ENCODE measurements around the gene PRKG1. TPM values are rescaled to one million over a fixed set of nuclear protein-coding genes. Genes with fewer than 3 reads are reported as not detected.

PRKG1 gene
- total and polyA plus RNA-seq, 2 of the 8 experiments (the other 6 are each of a cell fraction or from before 2014, with no cell fraction given) = 4.2 to 15.2 TPM

GRCh38 chr10:51950371-51950995, 876.2 kb downstream of the PRKG1 start:
- Histone ChIP-seq H3K27me3 (replicated peaks in 1 of 4; ENCODE audit: control insufficient read depth in 3 of 4, extremely low read depth in 1 of 4, insufficient read depth in 3 of 4, low read length in 3 of 4) (no peaks in the 10 kb centered on the region), H3K36me3 (ENCODE audit: control insufficient read depth in 2 of 4, insufficient read depth in 4 of 4, low read length in 3 of 4) (no peaks in the 10 kb centered on the region), H4K20me1 (replicated peaks in 1 of 2; ENCODE audit: control insufficient read depth in 1 of 2, insufficient read depth in 2 of 2, low read length in 2 of 2) (no peaks in the 10 kb centered on the region), H3K4me2 (ENCODE audit: insufficient read depth in 1 of 2, low read depth in 2 of 2, low read length in 2 of 2) (no peak overlapping the region), H3K4me1 (replicated peaks in 1 of 4; ENCODE audit: control insufficient read depth in 3 of 4, insufficient read depth in 4 of 4, low read length in 3 of 4) (peaks cover 0 to 4% (median 3%) of the 10 kb centered on the region in 4 experiments; a peak in 4 of 7 replicates), H3K23ac (ENCODE audit: insufficient read length) (no peak overlapping the region), H3K4ac (replicated peaks; ENCODE audit: insufficient read length, low read depth, low read length) (no peak overlapping the region), H3K56ac (replicated peaks; ENCODE audit: insufficient read length, low read depth, low read length) (no peak overlapping the region), H3K9me3 (ENCODE audit: insufficient read depth in 2 of 2, low read depth in 1 of 2, low read length in 1 of 2) (peaks cover 4 to 8% of the 10 kb centered on the region in 2 experiments; a peak in 1 of 4 replicates), H3K27ac (ENCODE audit: low read depth, low read length) (no peak overlapping the region), H3K18ac (ENCODE audit: extremely low read depth, low read length) (no peak overlapping the region), H2BK120ac (replicated peaks; ENCODE audit: low read depth, low read length) (no peak overlapping the region), H2AK5ac (ENCODE audit: low read depth, low read length) (no peak overlapping the region), H2AFZ (ENCODE audit: low read length) (no peak overlapping the region), H3K4me3 (ENCODE audit: extremely low read depth in 1 of 4, insufficient read depth in 2 of 4, low read depth in 3 of 4, low read length in 4 of 4) (no peak overlapping the region), H2BK5ac (ENCODE audit: low read depth, low read length) (no peak overlapping the region), H3K79me1 (ENCODE audit: low read depth, low read length) (no peaks in the 10 kb centered on the region), H4K8ac (ENCODE audit: extremely low read depth, insufficient read depth, low read length) (no peak overlapping the region), H2BK20ac (ENCODE audit: low read length) (no peak overlapping the region), H3K9ac (replicated peaks in 1 of 4; ENCODE audit: extremely low read depth in 1 of 4, low read depth in 3 of 4, low read length in 3 of 4) (no peak overlapping the region), H4K91ac (replicated peaks; ENCODE audit: insufficient read length, low read length) (no peak overlapping the region), H3K14ac (ENCODE audit: insufficient read length) (no peak overlapping the region), H3K79me2 (ENCODE audit: control insufficient read depth in 1 of 2, insufficient read depth in 2 of 2, low read length in 2 of 2) (no peaks in the 10 kb centered on the region), H2BK12ac (ENCODE audit: low read depth, low read length) (no peak overlapping the region), H2BK15ac (ENCODE audit: low read length) (no peak overlapping the region), H4K5ac (ENCODE audit: insufficient read length, low read depth, low read length) (no peak overlapping the region), H3K23me2 (ENCODE audit: low read depth, low read length) (no peaks in the 10 kb centered on the region)
- POLR2A ChIA-PET (ENCODE audit: partially characterized antibody) = interaction anchor here (0.6 kb wide), 1 partner anchor 453 kb away, joined by 3 read pairs; no protein-coding TSS in a partner anchor
- CTCF ChIA-PET (ENCODE audit: partially characterized antibody) = interaction anchor here (1.0 to 1.9 kb wide), 2 partner anchors 9 to 878 kb away, joined by 3 to 10 read pairs; no protein-coding TSS in a partner anchor
- DNase-seq (ENCODE audit: low read depth in 1 of 2, low spot score in 2 of 2) (no peak), FAIRE-seq (no peak)
- 94% methylated on average over 10 of the region's 10 CpGs; no CpG with 5 or more reads in 1 of the 2 experiments for WGBS, 2 experiments (ENCODE audit: extremely low coverage in 1 of 2, insufficient coverage in 1 of 2, insufficient read length in 1 of 2, insufficient replicate concordance in 2 of 2, low coverage in 1 of 2, low lambda C conversion rate in 2 of 2, missing lambda C conversion rate in 1 of 2)
- TF ChIP-seq SUZ12 (IDR thresholded peaks at IDR 0.05; ENCODE audit: low read length) (no peak), KDM1A (IDR thresholded peaks at IDR 0.05; ENCODE audit: borderline replicate concordance, low read length) (no peak), TEAD4 (IDR thresholded peaks at IDR 0.05; ENCODE audit: low read depth, low read length) (no peak), CHD2 (IDR thresholded peaks at IDR 0.05; ENCODE audit: low read length) (no peak)

All from H1 (cell line).